Thoracic aorta endothelial cell (primary cell): ENCODE results near the gene NUDT15. TPM values are rescaled to one million over a fixed set of nuclear protein-coding genes. Genes with fewer than 3 reads are reported as not detected.

Source experiments
- total RNA-seq: library from RNA; depleted of rRNA; stranded (reverse); fragments of >200 nt; gene quantifications from 2 replicates; pipeline ENCODE4 v1.2.3, GENCODE V29; 2012

The NUDT15 gene
- 31.6 and 41.4 TPM in 2 replicates for total RNA-seq

DNA sequence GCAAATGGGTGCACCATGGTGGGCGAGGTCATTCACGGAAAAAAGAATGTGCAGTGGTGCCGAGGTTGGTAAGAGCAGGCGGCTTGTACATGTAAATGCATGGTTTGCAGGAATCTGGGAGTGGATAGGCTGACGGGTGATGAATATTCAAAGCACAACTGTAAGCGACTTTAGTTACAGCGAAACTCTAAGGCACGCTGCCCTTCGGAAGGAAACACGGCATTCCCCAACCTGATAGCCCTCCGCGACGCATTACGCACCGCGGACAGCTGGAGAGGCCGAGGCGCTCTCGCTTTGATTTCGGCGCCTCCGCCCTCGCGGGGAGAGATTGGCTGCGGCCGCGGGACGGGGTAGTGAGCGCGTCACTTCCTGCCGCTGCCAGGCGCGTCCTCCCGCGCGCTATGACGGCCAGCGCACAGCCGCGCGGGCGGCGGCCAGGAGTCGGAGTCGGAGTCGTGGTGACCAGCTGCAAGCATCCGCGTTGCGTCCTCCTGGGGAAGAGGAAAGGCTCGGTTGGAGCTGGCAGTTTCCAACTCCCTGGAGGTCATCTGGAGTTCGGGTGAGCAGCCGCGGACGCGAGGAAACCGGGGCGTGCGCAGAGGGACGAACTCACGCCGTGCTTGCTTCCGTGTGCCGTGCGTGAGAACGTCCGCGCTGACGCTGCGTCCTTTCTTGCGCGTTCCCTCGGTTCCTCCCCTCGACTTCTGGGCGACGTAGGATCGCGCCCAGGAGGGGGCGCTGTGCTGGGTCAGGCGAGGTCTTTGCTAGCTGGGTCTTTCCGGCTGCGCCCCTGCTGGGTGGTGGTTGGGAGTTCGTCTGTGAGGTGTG is at the start of gene NUDT15:
NUDT15 (plus strand) TSS at position 381 of the 828 bp plus-strand sequence; CDS start at position 402, 21 bp downstream.

DNA sequence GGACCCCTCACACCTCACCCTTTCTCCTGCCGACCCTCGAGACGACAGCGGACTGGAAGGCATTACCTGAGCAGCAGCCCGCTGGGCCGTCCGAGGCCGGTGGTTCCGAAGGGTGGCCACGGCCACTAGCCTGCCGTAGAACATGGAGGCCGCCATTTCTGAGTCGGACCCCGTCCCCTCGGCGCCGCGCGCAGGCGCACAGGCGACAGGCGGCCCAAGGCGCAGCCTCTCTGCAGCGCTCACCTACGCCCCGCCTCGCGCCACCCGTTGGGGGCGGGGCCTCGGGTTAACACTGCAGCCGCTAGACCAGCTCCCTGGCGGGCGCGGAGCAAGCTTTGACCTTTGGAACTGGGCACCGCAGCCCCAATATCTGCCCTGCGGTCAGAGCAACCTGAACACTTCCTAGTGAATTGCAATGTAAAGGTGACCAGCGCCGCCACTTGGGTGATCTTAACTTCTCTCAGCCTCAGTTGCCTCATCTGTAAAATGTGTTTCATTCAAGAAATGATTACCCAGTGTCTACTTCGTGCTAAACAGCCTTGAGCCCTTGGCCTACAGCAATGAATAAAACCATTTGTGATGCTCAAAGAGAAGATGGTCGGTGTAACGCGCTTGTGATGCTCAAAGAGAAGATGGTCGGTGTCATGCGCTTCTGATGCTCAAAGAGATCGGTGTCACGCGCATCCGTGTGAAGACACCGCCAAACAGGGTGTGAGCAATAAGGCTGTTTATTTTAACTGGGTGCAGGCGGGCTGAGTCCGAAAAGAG is 36.2 kb upstream of the NUDT15 start, which contains the start of gene SUCLA2:
SUCLA2 (minus strand) TSS at position 160 of the 768 bp plus-strand sequence; CDS start at position 156, 4 bp downstream.

DNA sequence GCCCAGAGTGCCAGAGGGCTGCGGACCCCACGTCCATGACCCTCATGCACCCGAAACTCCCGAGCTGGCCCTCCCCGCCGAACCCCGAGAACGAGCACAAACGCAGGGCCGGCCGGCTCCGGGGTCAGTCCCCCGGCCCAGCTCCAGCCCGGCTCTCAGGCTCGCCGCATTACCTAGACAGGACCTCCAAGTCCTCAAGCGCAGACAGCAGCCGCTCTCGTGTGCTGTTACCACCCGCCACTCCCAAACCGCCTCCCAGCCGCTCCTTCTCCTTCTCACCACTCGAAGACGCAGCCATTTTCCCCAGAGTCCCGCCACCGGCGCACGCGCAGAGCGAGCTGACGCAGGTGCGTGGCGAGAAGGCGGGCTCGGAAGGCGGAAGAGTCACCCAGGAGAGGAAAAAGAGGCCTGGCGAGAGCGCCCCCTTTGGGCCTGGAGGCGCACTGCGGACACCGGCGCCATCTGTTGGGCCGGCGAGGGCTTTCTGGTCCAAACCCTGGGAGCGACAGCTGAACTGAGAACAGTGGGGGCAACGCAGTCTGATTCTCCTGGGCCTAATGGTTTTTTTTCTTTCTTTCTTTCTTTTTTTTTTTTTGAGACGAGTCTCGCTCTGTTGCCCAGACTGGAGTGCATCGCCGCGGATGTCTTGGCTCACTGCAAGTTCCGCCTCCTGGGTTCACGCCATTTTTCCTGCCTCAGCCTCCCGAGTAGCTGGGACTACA is 57.4 kb downstream of the NUDT15 start, which contains the start of gene MED4:
MED4 (minus strand) TSS at position 324 of the 722 bp plus-strand sequence; CDS start at position 298, 26 bp downstream.

Other genes starting within 250 kb of the NUDT15 start
- gene SUCLA2, start 36.5 kb upstream of the NUDT15 start, total RNA-seq, result 53.6 and 57.9 TPM in 2 replicates
- gene MED4, start 57.4 kb downstream of the NUDT15 start, total RNA-seq, result 31.7 and 34.3 TPM in 2 replicates
- 239 and 311 TPM in 2 replicates for gene ITM2B, start 195.5 kb downstream of the NUDT15 start, total RNA-seq